ENCODE measurements around the gene PLEKHA1.

The PLEKHA1 gene

GRCh38 chr10:122374237-122374858 is at the start of gene PLEKHA1:
PLEKHA1 (plus strand) TSS chr10:122374708; CDS start chr10:122393201, 18,493 bp downstream.
- DNase-seq, result peak; percentile 87 to 88

- DNase-seq, result no peak
Observed at GRCh38 chr10:122325235-122325634, 49.3 kb upstream of the PLEKHA1 start.

- no peak for DNase-seq
Observed at GRCh38 chr10:122326385-122326784, 48.1 kb upstream of the PLEKHA1 start.

- DNase-seq, result no peak
Observed at GRCh38 chr10:122326806-122327205, 47.7 kb upstream of the PLEKHA1 start.

- DNase-seq, result no peak
Observed at GRCh38 chr10:122327237-122328206, 47.0 kb upstream of the PLEKHA1 start.

- DNase-seq, result no peak
Observed at GRCh38 chr10:122328676-122329075, 45.8 kb upstream of the PLEKHA1 start.

GRCh38 chr10:122329416-122329815 is 45.1 kb upstream of the PLEKHA1 start:
- no peak for DNase-seq

- no peak for DNase-seq
Observed at GRCh38 chr10:122331100-122331499, 43.4 kb upstream of the PLEKHA1 start.

- no peak for DNase-seq
Observed at GRCh38 chr10:122331615-122332446, 42.7 kb upstream of the PLEKHA1 start.

- peak in 1 of 2 donors; percentile 12 for DNase-seq
Observed at GRCh38 chr10:122333037-122333436, 41.5 kb upstream of the PLEKHA1 start.

GRCh38 chr10:122336332-122336731 is 38.2 kb upstream of the PLEKHA1 start:
- DNase-seq, result no peak

- no peak for DNase-seq
Observed at GRCh38 chr10:122336961-122337360, 37.5 kb upstream of the PLEKHA1 start.

GRCh38 chr10:122338609-122339441 is 35.7 kb upstream of the PLEKHA1 start:
- no peak for DNase-seq

GRCh38 chr10:122341141-122341810 is 33.2 kb upstream of the PLEKHA1 start:
- DNase-seq, result no peak

GRCh38 chr10:122342293-122343134 is 32.0 kb upstream of the PLEKHA1 start:
- peak; percentile 41 to 48 for DNase-seq

- no peak for DNase-seq
Observed at GRCh38 chr10:122343135-122343800, 31.2 kb upstream of the PLEKHA1 start.

- no peak for DNase-seq
Observed at GRCh38 chr10:122343936-122344335, 30.6 kb upstream of the PLEKHA1 start.

GRCh38 chr10:122344741-122345258 is 29.7 kb upstream of the PLEKHA1 start:
- DNase-seq, result no peak

- no peak for DNase-seq
Observed at GRCh38 chr10:122346326-122346950, 28.1 kb upstream of the PLEKHA1 start.
